Transverse colon (tissue), 4 donors: ENCODE measurements around the gene LRRTM3.

Experiments used
- EP300 ChIP-seq: sonication (generic); formaldehyde crosslinking; IDR thresholded peaks from one replicate; pipeline ENCODE4 v1.6.1; 2017; ENCODE audit warnings: antibody characterized with exemption, low read depth
- POLR2A ChIP-seq: fragments of 450-650 bp; IDR thresholded peaks from one replicate; pipeline ENCODE4 v1.6.1; 2016; ENCODE audit warnings: antibody characterized with exemption, mild to moderate bottlenecking, moderate library complexity
- POLR2AphosphoS5 ChIP-seq, 3 donors: sonication (generic); formaldehyde crosslinking; IDR thresholded peaks; one replicate each; pipeline ENCODE4 v1.6.1; 2016; ENCODE audit warnings: antibody characterized with exemption in 3 of 3
- TF ChIP-seq, protein P1 (sequence below), 5 experiments: fragments of 200-600 bp in 3 of 5; fragments of 450-650 bp in 2 of 5; sonication (generic) in 3 of 5; IDR thresholded peaks; 1 replicate in 2 of 5; 2 replicates in 3 of 5; pipeline ENCODE4 v1.5.1; 2016 to 2017; ENCODE audit warnings: antibody characterized with exemption in 5 of 5, inconsistent platforms in 3 of 5, mild to moderate bottlenecking in 2 of 5, moderate library complexity in 1 of 5

DNA sequence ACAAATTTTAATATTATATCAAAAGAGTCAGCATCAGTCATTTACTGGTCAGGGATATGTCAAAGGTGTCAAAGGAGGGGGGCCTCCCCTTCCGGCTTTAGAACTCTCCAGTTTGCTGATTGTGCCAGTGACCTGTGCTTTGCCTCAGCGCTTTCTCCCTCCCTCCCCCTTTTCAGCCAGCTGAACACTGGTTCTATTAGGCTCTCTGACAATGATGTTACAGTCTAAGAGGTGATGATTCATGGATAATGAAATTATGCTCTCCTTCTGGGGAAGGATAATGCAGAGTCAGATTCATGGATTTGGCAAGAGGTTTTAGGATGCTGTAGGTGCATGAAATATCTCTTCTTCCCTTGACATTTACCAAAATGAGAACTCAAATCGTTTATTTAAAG lies 6.1 kb downstream of the LRRTM3 start:
- TF ChIP-seq, protein P1, sequence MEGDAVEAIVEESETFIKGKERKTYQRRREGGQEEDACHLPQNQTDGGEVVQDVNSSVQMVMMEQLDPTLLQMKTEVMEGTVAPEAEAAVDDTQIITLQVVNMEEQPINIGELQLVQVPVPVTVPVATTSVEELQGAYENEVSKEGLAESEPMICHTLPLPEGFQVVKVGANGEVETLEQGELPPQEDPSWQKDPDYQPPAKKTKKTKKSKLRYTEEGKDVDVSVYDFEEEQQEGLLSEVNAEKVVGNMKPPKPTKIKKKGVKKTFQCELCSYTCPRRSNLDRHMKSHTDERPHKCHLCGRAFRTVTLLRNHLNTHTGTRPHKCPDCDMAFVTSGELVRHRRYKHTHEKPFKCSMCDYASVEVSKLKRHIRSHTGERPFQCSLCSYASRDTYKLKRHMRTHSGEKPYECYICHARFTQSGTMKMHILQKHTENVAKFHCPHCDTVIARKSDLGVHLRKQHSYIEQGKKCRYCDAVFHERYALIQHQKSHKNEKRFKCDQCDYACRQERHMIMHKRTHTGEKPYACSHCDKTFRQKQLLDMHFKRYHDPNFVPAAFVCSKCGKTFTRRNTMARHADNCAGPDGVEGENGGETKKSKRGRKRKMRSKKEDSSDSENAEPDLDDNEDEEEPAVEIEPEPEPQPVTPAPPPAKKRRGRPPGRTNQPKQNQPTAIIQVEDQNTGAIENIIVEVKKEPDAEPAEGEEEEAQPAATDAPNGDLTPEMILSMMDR (IDR thresholded peaks at IDR 0.05), result no peak
- TF ChIP-seq POLR2AphosphoS5 (IDR thresholded peaks at IDR 0.05), result no peak
- no peak for TF ChIP-seq POLR2A
- no peak for TF ChIP-seq EP300
